NB4 (cell line): ENCODE data around the gene TBX6.

ENCODE experiments used
- MYC ChIP-seq: IDR thresholded peaks from 2 replicates; pipeline ENCODE4 v1.6.1; 2011; ENCODE audit warnings: low read depth, low read length
- TF ChIP-seq, protein P1 (sequence below): IDR thresholded peaks from one replicate; pipeline ENCODE4 v1.5.1; 2012; ENCODE audit warnings: low read depth, low read length

DNA sequence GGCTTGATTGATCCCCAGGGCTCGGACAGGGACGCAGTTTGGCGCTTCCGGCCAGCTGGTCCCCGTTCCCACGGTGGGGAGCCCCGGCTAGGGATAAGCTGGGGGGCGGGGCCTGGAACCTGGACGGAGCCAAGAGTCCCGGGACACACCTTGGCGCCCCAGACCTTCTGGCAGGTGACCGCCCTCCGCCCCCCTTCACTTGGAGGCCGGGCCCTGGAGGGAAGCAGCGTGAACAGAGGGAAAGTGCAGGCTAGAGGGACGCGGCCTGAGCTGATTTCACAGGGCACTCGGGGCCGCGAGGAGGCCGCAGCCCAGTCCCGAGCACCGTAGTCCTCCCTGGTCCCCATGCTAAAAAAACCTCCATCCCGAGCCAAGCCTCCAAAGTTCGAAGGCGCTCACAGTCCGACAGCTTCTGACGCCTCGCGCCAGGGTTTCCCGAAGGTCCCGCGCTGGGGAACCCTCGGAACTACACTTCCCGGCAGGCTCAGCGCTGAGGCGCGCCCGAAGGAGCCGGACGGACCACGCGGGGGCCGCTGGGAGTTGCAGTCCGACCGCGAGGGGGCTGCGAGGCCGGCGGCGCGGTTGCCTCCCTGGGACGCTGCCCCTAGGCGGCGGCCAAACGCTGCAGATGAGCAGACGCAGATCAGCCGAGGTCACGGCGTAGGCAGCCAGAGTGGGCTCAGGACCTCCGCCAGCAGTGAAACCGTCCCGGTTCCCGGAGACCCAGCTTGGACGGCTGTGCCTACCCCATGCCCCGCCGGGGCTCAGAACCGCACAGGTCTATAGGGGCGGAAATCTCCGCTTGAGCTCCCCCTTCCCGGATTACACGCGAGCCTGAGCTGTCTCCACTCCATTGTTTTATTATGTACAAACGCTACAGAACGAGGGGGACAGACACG is at the start of gene TBX6:
- TF ChIP-seq, protein P1, sequence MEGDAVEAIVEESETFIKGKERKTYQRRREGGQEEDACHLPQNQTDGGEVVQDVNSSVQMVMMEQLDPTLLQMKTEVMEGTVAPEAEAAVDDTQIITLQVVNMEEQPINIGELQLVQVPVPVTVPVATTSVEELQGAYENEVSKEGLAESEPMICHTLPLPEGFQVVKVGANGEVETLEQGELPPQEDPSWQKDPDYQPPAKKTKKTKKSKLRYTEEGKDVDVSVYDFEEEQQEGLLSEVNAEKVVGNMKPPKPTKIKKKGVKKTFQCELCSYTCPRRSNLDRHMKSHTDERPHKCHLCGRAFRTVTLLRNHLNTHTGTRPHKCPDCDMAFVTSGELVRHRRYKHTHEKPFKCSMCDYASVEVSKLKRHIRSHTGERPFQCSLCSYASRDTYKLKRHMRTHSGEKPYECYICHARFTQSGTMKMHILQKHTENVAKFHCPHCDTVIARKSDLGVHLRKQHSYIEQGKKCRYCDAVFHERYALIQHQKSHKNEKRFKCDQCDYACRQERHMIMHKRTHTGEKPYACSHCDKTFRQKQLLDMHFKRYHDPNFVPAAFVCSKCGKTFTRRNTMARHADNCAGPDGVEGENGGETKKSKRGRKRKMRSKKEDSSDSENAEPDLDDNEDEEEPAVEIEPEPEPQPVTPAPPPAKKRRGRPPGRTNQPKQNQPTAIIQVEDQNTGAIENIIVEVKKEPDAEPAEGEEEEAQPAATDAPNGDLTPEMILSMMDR = peak; percentile 61
- peak; percentile 90 for TF ChIP-seq MYC
